Epithelial cell of esophagus (primary cell): ENCODE results near the gene FGF13.

Source experiments
- DNase-seq: peaks from one replicate; pipeline ENCODE4 v3.0.0; 2010; ENCODE audit warnings: low read depth
- H3K4me3 ChIP-seq: 2 replicates; pipeline ENCODE4 v1.5.1; 2011; ENCODE audit warnings: mild to moderate bottlenecking, low read length, control low read depth
- TF ChIP-seq, protein P1 (sequence below): IDR thresholded peaks from 2 replicates; pipeline ENCODE4 v1.5.1; 2011; ENCODE audit warnings: low read depth, mild to moderate bottlenecking, low read length, control low read depth, inconsistent platforms; ENCODE audit not compliant: insufficient read depth; ENCODE audit errors: missing control alignments

Gene FGF13

DNA sequence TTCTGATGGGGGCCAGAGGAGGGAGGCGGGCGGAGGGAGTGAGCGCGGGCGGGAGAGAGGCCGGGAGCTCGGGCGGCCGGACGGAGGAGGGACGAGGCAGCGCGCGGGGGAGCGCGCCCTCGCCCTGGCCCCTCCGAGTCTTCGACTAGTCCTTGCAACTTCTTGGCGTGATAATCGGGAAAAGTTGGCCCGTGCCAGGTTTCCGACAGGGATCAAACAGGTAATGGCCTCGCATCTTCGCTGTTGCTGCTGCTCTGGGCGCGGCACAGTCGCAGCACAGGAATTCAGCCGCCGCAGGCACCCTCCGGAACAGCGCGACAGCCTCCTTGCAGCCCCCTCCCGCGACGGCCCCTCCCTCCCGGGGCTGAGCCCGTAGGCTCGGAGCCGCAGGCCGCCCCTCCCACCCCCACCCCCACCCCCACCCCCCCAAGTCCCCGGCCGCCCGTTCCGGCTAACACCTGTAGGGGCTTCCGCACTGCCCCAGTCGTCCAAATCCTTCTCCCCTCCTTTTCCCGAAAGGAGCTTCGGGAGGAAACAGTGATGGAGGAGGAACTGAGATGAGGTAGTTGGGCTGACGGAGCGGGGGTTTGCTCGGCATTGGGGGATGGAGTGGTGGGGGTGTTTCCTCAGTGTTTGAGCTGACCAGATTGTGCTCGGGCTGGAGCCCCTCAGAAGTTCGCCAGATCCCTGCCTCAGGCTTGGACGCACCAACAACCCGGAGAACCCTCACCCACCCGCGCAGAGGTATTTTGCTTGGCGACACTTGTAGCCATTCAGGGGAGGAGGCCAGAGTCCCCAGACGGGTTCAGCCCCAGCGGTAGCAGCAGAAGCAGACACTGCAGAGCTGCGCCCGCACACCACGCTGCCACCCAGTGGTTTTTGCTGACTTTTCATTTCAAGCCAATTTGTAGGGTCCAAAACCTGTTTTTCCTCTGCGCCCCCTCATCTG, at the start of gene FGF13:
Gene FGF13, minus strand, starts transcription at position 319 of the 949 bp plus-strand sequence. CDS start 714 bp downstream, outside the sequence.
- peak; percentile 11 for DNase-seq
- TF ChIP-seq, protein P1, sequence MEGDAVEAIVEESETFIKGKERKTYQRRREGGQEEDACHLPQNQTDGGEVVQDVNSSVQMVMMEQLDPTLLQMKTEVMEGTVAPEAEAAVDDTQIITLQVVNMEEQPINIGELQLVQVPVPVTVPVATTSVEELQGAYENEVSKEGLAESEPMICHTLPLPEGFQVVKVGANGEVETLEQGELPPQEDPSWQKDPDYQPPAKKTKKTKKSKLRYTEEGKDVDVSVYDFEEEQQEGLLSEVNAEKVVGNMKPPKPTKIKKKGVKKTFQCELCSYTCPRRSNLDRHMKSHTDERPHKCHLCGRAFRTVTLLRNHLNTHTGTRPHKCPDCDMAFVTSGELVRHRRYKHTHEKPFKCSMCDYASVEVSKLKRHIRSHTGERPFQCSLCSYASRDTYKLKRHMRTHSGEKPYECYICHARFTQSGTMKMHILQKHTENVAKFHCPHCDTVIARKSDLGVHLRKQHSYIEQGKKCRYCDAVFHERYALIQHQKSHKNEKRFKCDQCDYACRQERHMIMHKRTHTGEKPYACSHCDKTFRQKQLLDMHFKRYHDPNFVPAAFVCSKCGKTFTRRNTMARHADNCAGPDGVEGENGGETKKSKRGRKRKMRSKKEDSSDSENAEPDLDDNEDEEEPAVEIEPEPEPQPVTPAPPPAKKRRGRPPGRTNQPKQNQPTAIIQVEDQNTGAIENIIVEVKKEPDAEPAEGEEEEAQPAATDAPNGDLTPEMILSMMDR = peak; percentile 31
- H3K4me3 ChIP-seq = peak within 1 kb of the TSS; percentile 8

GRCh38 chrX:138759217-138759943, 47.9 kb upstream of the FGF13 start:
- TF ChIP-seq, protein P1 = no peak
- peak; percentile 4 for DNase-seq

GRCh38 chrX:138756234-138756633, 44.7 kb upstream of the FGF13 start:
- TF ChIP-seq, protein P1 = peak; percentile 47
- no peak overlapping the region for H3K4me3 ChIP-seq
- DNase-seq = peak; percentile 57

More at GRCh38 chrX:138759217-138759943, 47.9 kb upstream of the FGF13 start:
- no peak overlapping the region for H3K4me3 ChIP-seq

- DNase-seq = peak; percentile 54
- H3K4me3 ChIP-seq = no peak overlapping the region
- TF ChIP-seq, protein P1 = no peak
These were observed 43.3 kb upstream of the FGF13 start for GRCh38 chrX:138754861-138755260.

DNA sequence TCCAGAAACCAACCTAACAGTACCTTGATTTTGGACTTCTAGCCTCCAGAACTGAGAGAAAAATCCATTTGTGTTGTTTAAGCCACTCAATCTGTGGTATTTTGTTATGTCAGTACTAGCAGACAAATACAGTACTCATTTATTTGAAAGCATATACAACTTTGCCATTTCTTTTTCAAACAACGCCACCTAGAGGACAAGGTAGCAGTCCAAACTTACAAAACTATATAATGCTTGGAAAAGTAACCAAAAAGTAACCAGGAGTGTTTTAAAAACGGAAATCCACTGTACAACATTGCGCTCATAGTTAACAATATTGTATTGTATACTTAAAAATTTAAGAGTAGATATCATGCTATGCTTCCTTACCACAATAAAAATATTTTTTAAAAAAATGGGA, 37.0 kb upstream of the FGF13 start:
- TF ChIP-seq, protein P1 = peak; percentile 46
- no peak overlapping the region for H3K4me3 ChIP-seq
- peak; percentile 32 for DNase-seq

DNA sequence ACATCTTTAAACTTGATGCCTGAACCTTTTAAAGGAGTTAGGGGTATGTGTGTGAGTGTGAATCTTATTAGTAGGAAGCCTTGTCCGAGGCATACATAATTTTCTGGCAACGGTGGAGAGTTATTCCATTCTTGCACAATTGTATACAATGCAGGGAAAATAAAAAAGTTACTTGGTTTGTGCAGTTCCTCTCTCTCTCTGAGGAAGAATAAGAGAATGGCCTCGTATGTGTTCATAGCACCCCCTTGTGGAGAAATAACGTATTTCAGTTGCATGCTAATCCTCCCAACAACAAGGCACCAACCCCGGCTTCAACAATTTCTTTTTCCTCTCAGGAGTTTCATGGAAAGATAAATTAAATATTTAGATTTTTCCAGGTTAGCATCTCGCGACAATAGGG, 33.7 kb upstream of the FGF13 start:
- TF ChIP-seq, protein P1 = peak; percentile 63
- peak; percentile 55 for DNase-seq
- H3K4me3 ChIP-seq = no peak overlapping the region
